ENCODE results near the gene FNDC3A. TPM values are rescaled to one million over a fixed set of nuclear protein-coding genes. Genes with fewer than 3 reads are reported as not detected.

FNDC3A gene, protein sequence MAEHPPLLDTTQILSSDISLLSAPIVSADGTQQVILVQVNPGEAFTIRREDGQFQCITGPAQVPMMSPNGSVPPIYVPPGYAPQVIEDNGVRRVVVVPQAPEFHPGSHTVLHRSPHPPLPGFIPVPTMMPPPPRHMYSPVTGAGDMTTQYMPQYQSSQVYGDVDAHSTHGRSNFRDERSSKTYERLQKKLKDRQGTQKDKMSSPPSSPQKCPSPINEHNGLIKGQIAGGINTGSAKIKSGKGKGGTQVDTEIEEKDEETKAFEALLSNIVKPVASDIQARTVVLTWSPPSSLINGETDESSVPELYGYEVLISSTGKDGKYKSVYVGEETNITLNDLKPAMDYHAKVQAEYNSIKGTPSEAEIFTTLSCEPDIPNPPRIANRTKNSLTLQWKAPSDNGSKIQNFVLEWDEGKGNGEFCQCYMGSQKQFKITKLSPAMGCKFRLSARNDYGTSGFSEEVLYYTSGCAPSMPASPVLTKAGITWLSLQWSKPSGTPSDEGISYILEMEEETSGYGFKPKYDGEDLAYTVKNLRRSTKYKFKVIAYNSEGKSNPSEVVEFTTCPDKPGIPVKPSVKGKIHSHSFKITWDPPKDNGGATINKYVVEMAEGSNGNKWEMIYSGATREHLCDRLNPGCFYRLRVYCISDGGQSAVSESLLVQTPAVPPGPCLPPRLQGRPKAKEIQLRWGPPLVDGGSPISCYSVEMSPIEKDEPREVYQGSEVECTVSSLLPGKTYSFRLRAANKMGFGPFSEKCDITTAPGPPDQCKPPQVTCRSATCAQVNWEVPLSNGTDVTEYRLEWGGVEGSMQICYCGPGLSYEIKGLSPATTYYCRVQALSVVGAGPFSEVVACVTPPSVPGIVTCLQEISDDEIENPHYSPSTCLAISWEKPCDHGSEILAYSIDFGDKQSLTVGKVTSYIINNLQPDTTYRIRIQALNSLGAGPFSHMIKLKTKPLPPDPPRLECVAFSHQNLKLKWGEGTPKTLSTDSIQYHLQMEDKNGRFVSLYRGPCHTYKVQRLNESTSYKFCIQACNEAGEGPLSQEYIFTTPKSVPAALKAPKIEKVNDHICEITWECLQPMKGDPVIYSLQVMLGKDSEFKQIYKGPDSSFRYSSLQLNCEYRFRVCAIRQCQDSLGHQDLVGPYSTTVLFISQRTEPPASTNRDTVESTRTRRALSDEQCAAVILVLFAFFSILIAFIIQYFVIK
- total RNA-seq (10 to 100 TPM; 42.9 to 91.2 (median 66.0) TPM), polyA plus RNA-seq (10 to 100 TPM; 24.4 to 82.7 (median 29.5) TPM)
- long read RNA-seq, donor 1, full-length matches to known transcripts = 3 of 3 reads
- long read RNA-seq, donor 1, partial matches to known transcripts = 0 of 3 reads
- long read RNA-seq, donor 1, other reads (novel, unspliced or antisense) = 0 of 3 reads
- long read RNA-seq, donor 2, full-length matches to known transcripts = 4 of 4 reads
- long read RNA-seq, donor 2, partial matches to known transcripts = 0 of 4 reads
- long read RNA-seq, donor 2, other reads (novel, unspliced or antisense) = 0 of 4 reads
- long read RNA-seq, donor 3, full-length matches to known transcripts = 5 of 5 reads
- long read RNA-seq, donor 3, partial matches to known transcripts = 0 of 5 reads
- long read RNA-seq, donor 3, other reads (novel, unspliced or antisense) = 0 of 5 reads
- long read RNA-seq, donor 4, partial matches to known transcripts = 27 of 32 reads
- long read RNA-seq, donor 4, other reads (novel, unspliced or antisense) = 5 of 32 reads
- long read RNA-seq, donor 5, full-length matches to known transcripts = 15 of 19 reads
- long read RNA-seq, donor 5, partial matches to known transcripts = 2 of 19 reads
- long read RNA-seq, donor 5, other reads (novel, unspliced or antisense) = 2 of 19 reads
- long read RNA-seq, donor 6, partial matches to known transcripts = 22 of 25 reads
- long read RNA-seq, donor 6, other reads (novel, unspliced or antisense) = 3 of 25 reads
- long read RNA-seq, donor 7, partial matches to known transcripts = 0 of 6 reads
- long read RNA-seq, donor 7, other reads (novel, unspliced or antisense) = 6 of 6 reads
- long read RNA-seq, donor 8, full-length matches to known transcripts = 14 of 21 reads
- long read RNA-seq, donor 8, partial matches to known transcripts = 7 of 21 reads
- long read RNA-seq, donor 8, other reads (novel, unspliced or antisense) = 0 of 21 reads
- long read RNA-seq, donor 9, full-length matches to known transcripts = 4 of 4 reads
- long read RNA-seq, donor 9, partial matches to known transcripts = 0 of 4 reads
- long read RNA-seq, donor 9, other reads (novel, unspliced or antisense) = 0 of 4 reads
- long read RNA-seq, donor 10 = 0 reads

DNA sequence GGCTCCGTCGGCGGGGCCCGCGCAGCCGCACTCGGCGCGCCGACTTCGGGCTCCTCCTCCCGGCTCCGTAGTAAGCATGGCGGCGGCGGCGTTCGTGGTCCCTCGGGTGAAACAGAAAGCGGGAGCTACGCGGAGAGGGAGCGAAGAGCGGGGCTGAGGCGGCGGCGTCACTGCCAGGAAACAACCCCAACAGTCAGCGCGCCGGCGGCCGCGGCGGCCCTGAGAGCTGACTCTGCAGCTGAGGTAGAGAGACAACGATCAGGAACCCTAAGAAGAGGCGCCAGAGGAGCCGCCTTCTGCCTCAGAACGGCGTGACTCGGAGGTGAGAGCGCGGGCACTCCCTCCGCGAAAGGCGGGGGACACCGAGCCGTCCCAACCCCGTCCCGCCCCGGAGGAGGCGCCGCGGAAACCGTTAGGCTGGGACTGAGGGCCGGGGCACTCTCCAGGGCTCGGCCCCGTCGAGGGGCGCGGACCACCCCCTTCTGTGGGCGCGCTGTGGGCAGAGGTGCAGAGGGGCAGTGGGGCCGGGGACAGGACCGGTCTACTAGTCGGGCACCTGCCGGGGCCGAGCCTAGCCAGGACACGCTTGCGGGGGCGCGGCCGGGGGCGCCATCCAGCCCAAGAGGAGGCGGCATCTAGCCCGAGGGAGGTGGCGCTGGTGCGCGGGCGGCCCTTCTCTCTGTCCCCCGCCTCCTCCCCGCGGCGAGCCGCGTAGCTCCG is at the start of gene FNDC3A:
Gene FNDC3A, plus strand, starts transcription at position 57 of the 720 bp plus-strand sequence. CDS start 30,279 bp downstream, outside the sequence.
- no peaks in the 10 kb centered on the region for H3K9me3 ChIP-seq (replicated peaks in 1 of 3)
- H3K27me3 ChIP-seq = no peaks in the 10 kb centered on the region
- intact Hi-C loops (cut with DNase I) = no loop called here
- DNase-seq = peak; percentile 79 to 87 (median 84)
- TF ChIP-seq, protein P1, sequence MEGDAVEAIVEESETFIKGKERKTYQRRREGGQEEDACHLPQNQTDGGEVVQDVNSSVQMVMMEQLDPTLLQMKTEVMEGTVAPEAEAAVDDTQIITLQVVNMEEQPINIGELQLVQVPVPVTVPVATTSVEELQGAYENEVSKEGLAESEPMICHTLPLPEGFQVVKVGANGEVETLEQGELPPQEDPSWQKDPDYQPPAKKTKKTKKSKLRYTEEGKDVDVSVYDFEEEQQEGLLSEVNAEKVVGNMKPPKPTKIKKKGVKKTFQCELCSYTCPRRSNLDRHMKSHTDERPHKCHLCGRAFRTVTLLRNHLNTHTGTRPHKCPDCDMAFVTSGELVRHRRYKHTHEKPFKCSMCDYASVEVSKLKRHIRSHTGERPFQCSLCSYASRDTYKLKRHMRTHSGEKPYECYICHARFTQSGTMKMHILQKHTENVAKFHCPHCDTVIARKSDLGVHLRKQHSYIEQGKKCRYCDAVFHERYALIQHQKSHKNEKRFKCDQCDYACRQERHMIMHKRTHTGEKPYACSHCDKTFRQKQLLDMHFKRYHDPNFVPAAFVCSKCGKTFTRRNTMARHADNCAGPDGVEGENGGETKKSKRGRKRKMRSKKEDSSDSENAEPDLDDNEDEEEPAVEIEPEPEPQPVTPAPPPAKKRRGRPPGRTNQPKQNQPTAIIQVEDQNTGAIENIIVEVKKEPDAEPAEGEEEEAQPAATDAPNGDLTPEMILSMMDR (IDR thresholded peaks at IDR 0.05) = peak in 1 of 6 experiments; percentile 8
- TF ChIP-seq POLR2A (IDR thresholded peaks at IDR 0.05) = peak; percentile 66 to 84
- peak within 1 kb of the TSS; percentile 92 to 99 (median 97) for H3K27ac ChIP-seq
- no peaks in the 10 kb centered on the region for H3K36me3 ChIP-seq (replicated peaks in 1 of 2)
- H3K4me3 ChIP-seq = peak within 1 kb of the TSS; percentile 77 to 97 (median 84)
- 0% methylated on average over 6 to 86 of the region's 86 CpGs for WGBS, 4 donors
- peaks cover 0 to 35% of the 10 kb centered on the region in 2 donors for H3K4me1 ChIP-seq (replicated peaks in 1 of 2)

DNA sequence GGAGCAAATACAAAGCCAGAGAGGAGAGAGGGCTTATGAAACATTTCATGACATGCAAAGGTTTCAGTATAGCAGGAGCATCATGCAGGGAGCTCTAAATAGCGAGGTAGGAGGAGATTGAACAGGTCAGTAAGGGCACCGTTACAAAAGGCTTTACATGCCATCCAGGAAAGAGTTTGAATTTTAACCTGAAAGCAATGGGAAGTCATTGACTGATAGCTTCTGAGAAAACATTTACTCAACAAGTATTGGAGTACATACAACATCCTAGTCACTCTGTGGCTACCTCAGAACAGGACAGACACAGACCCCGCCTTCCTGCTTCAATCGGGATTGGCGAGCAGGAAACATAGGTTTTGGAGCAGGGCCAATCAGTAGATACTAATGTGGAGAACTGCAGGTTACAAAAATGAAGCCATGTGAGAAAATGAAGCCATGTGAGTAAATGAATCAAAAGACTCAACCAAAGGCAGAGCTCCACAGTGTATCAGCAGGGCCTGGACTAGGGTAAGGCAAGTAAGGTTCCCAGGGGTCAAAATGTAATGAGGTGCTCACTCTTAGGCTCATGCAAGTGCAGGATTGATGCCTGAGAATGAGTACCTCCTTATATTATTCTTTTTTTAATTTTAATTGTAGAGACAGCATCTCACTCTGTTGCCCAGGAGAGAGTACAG is 46.8 kb upstream of the FNDC3A start:
- DNase-seq = no peak
- whole genome bisulfite sequencing, 4 donors = 82 to 88% (median 86%) methylated on average over 5 of the region's 5 CpGs

More for the DNA sequence above, 46.8 kb upstream of the FNDC3A start:
- H3K27ac ChIP-seq = no peak overlapping the region
- no peaks in the 10 kb centered on the region for H3K27me3 ChIP-seq
- no peaks in the 10 kb centered on the region for H3K4me1 ChIP-seq (replicated peaks in 1 of 2)
- TF ChIP-seq, protein P1 (IDR thresholded peaks at IDR 0.05) = no peak
- TF ChIP-seq POLR2A (IDR thresholded peaks at IDR 0.05) = no peak
- intact Hi-C loops (cut with DNase I) = no loop called here
- no peak overlapping the region for H3K4me3 ChIP-seq
- H3K36me3 ChIP-seq (replicated peaks in 1 of 2) = no peaks in the 10 kb centered on the region
- H3K9me3 ChIP-seq (replicated peaks in 1 of 3) = no peaks in the 10 kb centered on the region
